Tongue (tissue), 2 donors: ENCODE measurements around the gene P3H1. TPM values are rescaled to one million over a fixed set of nuclear protein-coding genes. Genes with fewer than 3 reads are reported as not detected.
"Not testable (repeated sequence)": the region's sequence is repeated elsewhere in the genome, so short reads cannot be mapped to it uniquely, and the experiment has no call there.

Source experiments
- DNase-seq: peaks from one replicate; pipeline ENCODE4 v3.0.0-alpha.2; 2015
- total RNA-seq: library from RNA; depleted of rRNA; stranded (reverse); fragments of >200 nt; gene quantifications from one replicate; pipeline ENCODE4 v1.2.3, GENCODE V29; 2014

The P3H1 gene
- total RNA-seq, 1 donor from 2014 or later, result 54.8 TPM

- DNase-seq, result no peak
These were observed 36.8 kb downstream of the P3H1 start for GRCh38 chr1:42730002-42730401.

- DNase-seq, result not testable (repeated sequence)
These were observed 41.0 kb downstream of the P3H1 start for GRCh38 chr1:42725820-42726219.

- no peak for DNase-seq
These were observed 43.3 kb downstream of the P3H1 start for GRCh38 chr1:42723511-42723910.

GRCh38 chr1:42722403-42722802 lies 44.4 kb downstream of the P3H1 start:
- DNase-seq, result not testable (repeated sequence)

- no peak for DNase-seq
These were observed 44.9 kb downstream of the P3H1 start for GRCh38 chr1:42721926-42722325.

- no peak for DNase-seq
These were observed 46.0 kb downstream of the P3H1 start for GRCh38 chr1:42720868-42721267.

- not testable (repeated sequence) for DNase-seq
These were observed 52.4 kb downstream of the P3H1 start for GRCh38 chr1:42714441-42714840.

GRCh38 chr1:42713293-42713692 lies 53.5 kb downstream of the P3H1 start:
- DNase-seq, result no peak

GRCh38 chr1:42712808-42713207 lies 54.0 kb downstream of the P3H1 start:
- not testable (repeated sequence) for DNase-seq

- no peak for DNase-seq
These were observed 62.9 kb downstream of the P3H1 start for GRCh38 chr1:42703888-42704464.

GRCh38 chr1:42700006-42700405 lies 66.8 kb downstream of the P3H1 start:
- no peak for DNase-seq

GRCh38 chr1:42698081-42698813 lies 68.6 kb downstream of the P3H1 start:
- DNase-seq, result no peak

Other genes starting within 250 kb of the P3H1 start
- gene PPIH, start 108.6 kb downstream of the P3H1 start, total RNA-seq, result 28.9 TPM
- 557 TPM for gene YBX1, start 84.6 kb downstream of the P3H1 start, total RNA-seq
- gene CLDN19, start 26.8 kb downstream of the P3H1 start, total RNA-seq, result 2.8 TPM
- 5.9 TPM for gene C1orf50, start 221 bp upstream of the P3H1 start, total RNA-seq
- gene TMEM269, start 18.0 kb upstream of the P3H1 start, total RNA-seq, result not detected
- gene ERMAP, start 50.1 kb upstream of the P3H1 start, total RNA-seq, result 14.1 TPM
- 23.3 TPM for gene SVBP, start 50.4 kb upstream of the P3H1 start, total RNA-seq
- gene ZNF691, start 79.6 kb upstream of the P3H1 start, total RNA-seq, result 12.8 TPM
- gene SLC2A1, start 191.8 kb upstream of the P3H1 start, total RNA-seq, result 124 TPM